ENCODE measurements around the gene CDT1.

- TF ChIP-seq POLR2A (IDR thresholded peaks at IDR 0.05) = no peak
- TF ChIP-seq, protein P1, sequence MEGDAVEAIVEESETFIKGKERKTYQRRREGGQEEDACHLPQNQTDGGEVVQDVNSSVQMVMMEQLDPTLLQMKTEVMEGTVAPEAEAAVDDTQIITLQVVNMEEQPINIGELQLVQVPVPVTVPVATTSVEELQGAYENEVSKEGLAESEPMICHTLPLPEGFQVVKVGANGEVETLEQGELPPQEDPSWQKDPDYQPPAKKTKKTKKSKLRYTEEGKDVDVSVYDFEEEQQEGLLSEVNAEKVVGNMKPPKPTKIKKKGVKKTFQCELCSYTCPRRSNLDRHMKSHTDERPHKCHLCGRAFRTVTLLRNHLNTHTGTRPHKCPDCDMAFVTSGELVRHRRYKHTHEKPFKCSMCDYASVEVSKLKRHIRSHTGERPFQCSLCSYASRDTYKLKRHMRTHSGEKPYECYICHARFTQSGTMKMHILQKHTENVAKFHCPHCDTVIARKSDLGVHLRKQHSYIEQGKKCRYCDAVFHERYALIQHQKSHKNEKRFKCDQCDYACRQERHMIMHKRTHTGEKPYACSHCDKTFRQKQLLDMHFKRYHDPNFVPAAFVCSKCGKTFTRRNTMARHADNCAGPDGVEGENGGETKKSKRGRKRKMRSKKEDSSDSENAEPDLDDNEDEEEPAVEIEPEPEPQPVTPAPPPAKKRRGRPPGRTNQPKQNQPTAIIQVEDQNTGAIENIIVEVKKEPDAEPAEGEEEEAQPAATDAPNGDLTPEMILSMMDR (IDR thresholded peaks at IDR 0.05) = no peak
- TF ChIP-seq EP300 (IDR thresholded peaks at IDR 0.05) = no peak
These were observed 35.0 kb downstream of the CDT1 start for GRCh38 chr16:88838566-88838965.

Measured in tibial nerve (tissue), 4 donors.